GM12874 (cell line): ENCODE measurements around the gene TESK2.

ENCODE experiments used
- TF ChIP-seq, protein P1 (sequence below): IDR thresholded peaks from 2 replicates; pipeline ENCODE4 v1.5.1; 2011; ENCODE audit warnings: low read depth, mild to moderate bottlenecking, control low read depth, low read length, moderate library complexity; ENCODE audit not compliant: insufficient read depth

Gene TESK2

DNA sequence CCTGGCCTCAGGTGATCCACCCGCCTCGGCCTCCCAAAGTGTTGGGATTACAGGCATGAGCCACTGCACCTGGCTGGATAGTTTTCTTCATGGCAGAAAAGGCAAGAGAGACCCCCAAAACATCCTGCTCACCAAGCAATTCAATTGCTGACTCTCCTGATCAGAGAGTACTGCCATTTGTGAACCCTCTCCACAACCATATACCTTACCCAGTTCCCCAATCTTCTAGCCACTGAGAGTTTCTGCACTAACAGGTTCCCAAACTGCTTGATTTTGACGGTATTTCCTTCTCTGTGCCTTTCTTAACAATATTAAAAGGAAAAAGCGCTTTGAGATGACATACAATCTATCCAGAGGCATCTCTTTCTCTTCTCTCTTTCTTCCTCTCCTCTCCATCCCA is 110.8 kb downstream of the TESK2 start:
- TF ChIP-seq, protein P1, sequence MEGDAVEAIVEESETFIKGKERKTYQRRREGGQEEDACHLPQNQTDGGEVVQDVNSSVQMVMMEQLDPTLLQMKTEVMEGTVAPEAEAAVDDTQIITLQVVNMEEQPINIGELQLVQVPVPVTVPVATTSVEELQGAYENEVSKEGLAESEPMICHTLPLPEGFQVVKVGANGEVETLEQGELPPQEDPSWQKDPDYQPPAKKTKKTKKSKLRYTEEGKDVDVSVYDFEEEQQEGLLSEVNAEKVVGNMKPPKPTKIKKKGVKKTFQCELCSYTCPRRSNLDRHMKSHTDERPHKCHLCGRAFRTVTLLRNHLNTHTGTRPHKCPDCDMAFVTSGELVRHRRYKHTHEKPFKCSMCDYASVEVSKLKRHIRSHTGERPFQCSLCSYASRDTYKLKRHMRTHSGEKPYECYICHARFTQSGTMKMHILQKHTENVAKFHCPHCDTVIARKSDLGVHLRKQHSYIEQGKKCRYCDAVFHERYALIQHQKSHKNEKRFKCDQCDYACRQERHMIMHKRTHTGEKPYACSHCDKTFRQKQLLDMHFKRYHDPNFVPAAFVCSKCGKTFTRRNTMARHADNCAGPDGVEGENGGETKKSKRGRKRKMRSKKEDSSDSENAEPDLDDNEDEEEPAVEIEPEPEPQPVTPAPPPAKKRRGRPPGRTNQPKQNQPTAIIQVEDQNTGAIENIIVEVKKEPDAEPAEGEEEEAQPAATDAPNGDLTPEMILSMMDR, result no peak

DNA sequence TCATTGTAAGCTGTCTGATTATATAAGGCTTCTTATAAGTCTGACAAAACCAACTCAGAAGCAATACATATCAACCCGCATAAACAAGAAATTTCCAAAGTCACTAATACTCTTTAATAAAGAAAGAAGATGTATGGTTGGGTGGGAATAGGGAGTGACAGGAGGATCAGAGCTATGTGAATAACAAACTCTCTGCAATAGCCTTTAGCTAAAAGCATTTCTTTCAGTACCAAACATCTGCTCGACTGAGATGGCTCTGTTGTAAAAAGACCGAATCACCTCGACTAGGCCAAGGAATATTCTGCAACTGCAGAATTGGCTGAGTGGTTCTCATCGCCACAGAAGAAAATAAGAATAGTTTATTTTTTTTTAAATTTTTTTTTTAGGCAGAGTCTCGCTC is 111.4 kb downstream of the TESK2 start:
- TF ChIP-seq, protein P1, result no peak

DNA sequence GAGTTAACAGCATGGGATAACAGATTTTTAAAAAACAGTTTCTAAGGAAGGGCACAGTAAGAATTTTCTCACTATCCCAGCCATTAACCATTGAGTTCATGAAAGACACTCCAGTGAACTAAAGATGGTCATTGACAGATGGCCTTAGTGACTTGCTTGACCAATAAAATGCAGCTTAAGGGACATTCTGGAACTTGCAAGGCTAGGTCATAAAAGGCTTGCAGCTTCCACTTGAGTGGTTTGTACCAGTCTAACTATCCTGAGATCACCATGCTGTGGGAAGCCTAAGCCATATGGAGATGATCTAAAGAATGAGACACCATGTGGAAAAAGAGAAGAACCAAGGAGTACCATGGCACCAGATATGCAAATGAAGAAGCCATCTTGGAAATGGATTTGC is 112.8 kb downstream of the TESK2 start:
- TF ChIP-seq, protein P1, result no peak

DNA sequence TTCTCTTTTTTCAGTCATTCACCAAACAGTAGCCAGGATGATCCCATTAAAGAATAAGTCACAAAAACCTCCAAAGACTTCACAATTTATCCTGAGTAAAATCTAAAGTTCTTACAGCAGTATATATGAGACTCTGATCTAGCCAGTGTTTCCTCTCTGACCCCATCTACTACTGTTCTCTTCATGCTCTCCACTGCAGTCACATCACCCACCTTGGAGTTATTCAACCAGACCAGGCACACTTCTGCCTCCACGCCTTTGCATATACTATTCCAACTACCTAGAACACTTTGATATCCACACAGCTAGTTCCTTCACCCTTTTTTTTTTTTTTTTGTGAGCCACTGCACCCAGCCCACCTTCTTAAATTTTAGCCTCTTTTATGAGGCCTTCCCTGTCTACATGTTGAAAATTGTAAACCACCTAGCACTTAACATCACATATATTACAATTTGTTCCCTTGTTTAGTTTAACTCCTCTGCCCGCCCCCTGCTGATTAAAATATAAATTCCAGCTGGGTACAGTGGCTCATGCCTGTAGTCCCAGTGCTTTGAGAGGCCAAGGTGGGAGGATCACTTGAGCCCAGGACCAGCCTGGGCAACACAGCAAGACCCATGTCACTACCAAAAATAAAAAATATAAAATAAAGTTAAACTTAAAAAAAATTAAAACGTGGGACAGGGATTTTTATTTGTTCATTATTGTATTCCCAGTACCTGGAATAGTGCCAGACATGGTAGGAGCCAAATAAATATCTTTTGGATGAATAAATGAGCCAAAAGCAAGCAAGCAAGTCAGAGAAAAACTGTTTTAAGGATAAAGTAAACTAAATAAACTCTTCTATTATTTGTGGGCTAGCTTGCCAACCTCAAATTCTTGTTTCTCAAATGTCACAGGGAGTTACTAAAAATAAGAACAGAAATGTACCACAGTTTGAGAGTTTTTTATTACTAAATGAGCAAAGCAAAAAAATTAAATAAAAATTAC is 115.6 kb downstream of the TESK2 start:
- TF ChIP-seq, protein P1, result no peak

DNA sequence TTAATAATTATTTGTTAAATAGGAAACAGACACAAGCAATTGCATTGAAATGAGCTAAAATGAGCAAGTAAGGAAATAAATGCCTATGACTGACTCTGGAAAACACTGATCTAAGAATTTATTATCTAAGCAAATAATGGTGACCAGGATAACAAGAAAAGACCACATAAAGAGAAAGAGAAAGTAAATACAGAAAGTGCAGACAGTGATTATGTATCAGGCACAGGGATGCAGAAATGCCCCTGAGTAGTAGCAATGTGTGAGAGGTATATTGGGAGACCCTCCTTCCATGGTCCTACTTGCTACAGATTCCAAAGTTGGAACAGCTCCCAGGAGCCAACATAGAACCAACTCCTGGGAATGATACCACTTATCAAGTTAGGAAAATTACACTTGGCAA is 117.4 kb downstream of the TESK2 start:
- TF ChIP-seq, protein P1, result no peak

DNA sequence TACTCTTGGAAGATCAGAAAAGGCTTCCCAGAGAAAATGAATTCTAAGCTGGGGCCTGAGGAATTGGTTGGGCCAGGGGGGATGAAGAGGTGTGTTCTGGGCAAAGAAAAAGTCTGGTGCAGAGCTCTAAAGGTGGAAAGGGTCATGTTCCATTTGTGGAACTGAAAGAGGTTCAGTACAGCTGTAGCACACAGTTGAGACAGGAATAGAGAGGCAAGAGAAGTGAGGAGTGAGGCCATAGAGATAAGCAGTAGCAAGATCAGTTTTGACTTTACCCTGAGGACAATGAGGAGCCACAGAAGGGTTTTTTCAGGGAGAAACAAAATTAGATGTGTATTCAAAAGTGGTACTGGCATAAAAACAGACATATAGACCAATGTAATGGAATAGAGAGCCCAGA is 120.4 kb downstream of the TESK2 start:
- TF ChIP-seq, protein P1, result no peak

DNA sequence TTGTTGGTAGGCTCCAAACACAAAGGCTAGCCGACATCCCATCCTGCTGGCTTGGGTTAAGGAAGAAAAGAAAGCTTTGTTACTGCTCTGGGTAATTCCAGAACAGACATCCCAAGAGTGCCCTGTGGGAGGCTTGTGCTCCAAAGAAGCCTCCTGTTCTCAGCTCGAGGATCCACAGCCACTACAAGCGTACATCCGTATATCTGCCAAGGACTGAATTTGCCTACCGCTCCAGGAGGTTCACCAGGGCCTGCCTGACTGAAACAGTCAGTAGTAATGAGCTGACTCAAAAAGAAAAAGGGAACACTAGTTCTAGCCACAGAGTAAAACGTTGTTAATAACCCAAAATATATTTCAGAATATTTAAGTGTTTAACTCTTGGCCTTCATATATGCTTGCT is 125.9 kb downstream of the TESK2 start:
- TF ChIP-seq, protein P1, result no peak
